Measurements from ENCODE around the gene TEDC2.

DNA sequence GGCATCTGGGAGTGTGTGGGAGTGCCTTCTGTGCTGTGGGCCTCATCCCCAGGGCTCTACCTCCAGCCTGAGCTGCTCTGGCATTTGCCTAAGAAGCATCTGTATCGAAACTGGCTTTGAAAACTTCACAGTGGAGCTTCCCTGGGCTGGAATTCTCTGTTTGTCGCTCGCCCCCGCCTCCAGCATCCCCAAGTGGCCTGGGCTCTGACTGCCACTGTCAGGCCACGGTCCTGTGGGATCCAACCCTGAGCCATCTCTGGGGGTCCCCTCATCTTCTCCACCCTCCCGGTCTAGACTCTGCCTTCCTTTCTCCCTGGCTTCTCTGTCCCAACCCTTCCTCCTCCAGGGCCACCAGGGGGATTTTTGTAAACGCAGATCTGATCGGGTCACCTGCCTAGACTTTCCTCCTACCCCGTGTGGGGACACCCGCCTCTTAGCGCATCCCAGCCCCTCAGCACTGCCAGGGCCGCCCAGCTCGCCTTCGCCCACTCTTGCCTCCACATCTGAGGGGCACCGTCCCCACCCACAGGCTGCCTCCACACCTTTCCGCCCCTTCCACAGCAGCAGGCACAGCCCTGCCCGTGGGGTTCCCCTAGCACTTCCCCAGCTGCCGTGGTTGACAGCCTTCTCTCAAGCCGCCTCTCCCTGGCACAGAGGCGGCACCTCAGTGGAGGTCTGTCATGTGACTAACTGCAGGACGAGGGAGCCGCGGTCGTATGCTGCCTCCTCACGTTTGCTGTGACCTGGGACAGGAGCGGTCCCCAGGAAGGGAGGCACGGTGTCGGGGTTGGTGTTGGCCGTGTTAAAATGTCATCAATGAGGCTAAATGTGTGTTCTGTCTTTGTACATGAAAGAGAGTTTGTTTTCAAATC is 27.0 kb downstream of the TEDC2 start:
- TF ChIP-seq, protein P1, sequence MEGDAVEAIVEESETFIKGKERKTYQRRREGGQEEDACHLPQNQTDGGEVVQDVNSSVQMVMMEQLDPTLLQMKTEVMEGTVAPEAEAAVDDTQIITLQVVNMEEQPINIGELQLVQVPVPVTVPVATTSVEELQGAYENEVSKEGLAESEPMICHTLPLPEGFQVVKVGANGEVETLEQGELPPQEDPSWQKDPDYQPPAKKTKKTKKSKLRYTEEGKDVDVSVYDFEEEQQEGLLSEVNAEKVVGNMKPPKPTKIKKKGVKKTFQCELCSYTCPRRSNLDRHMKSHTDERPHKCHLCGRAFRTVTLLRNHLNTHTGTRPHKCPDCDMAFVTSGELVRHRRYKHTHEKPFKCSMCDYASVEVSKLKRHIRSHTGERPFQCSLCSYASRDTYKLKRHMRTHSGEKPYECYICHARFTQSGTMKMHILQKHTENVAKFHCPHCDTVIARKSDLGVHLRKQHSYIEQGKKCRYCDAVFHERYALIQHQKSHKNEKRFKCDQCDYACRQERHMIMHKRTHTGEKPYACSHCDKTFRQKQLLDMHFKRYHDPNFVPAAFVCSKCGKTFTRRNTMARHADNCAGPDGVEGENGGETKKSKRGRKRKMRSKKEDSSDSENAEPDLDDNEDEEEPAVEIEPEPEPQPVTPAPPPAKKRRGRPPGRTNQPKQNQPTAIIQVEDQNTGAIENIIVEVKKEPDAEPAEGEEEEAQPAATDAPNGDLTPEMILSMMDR (IDR thresholded peaks at IDR 0.05), result no peak
- no peak for TF ChIP-seq EZH2 (IDR thresholded peaks at IDR 0.05)

All from neural progenitor cell (in vitro differentiated cells).